NCI-H345 treated with DMSO at 0.1 percent for 48 hours (cell line): Measurements from ENCODE around the gene CTAGE9.
A peak's percentile ranks its signal among the peaks of the same experiment; 100 is the strongest.
"Not testable (repeated sequence)": the region's sequence is repeated elsewhere in the genome, so short reads cannot be mapped to it uniquely, and the experiment has no call there.

Experiments used
- DNase-seq: peaks from one replicate; lab custom pipeline; 2025; ENCODE audit not compliant: unreplicated experiment; lab: John Stamatoyannopoulos, UW

Gene CTAGE9

DNA sequence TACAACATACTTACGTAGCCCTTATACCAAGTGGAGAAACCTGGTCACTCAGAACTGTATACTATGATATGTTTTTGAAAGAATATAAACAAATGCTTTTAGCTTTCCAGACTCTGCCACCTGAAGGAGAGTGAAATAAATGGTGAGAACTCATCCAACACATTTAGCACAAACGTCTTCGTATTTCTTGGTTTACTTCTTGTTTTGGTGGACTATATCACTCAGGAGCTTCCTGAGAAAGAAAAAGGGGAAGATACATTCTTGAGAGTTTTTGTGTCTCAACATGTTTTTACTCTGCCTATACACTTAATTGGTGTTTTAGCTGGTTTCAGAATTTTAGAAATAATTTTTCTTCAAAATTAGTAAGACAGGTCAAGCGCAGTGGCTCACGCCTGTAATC lies 19.4 kb upstream of the CTAGE9 start:
- DNase-seq, result no peak

DNA sequence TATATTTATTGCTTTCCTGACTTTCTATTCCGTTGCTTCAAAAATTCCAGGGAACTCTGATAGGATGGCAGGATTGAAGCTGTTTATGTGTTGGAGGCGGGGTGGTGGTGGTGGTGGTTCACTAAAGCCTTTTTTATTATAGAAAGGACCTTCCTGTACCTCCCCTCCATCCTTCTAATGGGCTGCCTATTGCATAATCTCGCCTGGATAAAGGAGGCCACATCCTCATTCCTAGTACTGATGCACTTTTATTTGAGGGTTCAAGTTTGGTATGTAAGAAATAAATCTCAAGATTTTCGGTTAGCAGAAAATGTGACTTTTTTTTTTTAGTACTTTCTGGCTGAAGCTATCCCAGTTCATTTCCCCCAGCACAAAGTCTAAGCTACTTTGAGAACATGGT lies 18.7 kb upstream of the CTAGE9 start:
- no peak for DNase-seq

DNA sequence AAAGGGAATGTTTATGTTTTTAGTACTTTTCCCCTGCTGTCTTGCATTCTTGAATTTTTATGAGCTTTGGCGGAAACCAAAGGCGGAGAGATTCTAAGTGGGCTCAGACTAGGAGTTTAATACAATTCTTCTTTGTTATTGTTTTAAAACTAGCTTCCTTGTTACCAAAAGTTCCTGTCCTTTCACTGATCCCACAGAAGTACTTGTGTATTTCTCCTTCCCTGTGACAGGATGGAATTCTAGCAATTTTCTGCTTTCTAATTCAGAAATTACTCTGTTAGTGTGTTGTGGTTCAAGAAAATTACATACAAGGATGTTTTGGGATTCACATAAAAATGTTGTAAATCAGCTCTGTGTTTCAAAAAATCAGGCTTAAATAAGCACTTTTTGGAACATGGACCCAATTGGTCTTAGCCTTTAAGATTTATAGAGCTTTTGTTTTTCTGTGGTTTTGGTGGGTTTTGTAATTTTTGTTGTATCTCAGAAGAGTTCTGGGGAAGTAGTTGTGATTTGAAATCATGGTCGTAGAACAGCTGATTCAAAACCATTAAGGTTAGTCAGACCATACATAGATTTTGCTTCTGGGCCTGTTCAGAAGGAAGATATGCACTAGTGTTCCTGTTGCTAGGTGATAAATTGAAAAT lies 17.6 kb upstream of the CTAGE9 start:
- DNase-seq, result no peak

DNA sequence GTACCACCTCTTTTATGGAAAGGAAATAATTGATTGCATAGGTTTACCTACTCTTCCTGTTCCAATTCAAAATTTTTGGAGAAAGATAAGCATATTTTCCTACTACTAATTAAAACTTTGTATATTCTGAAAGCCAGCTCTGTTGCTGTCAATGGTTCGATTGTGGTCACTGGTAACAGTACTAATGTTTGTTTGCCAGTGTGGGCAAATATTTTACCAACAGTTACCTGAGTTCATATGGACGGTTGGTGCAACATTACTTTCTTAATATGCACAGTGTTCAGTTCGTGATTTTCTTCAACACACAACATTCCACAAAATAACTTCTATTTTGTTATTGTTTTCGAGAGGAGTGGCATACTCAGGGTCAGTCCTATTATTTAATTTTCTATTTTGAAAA lies 17.1 kb upstream of the CTAGE9 start:
- no peak for DNase-seq

DNA sequence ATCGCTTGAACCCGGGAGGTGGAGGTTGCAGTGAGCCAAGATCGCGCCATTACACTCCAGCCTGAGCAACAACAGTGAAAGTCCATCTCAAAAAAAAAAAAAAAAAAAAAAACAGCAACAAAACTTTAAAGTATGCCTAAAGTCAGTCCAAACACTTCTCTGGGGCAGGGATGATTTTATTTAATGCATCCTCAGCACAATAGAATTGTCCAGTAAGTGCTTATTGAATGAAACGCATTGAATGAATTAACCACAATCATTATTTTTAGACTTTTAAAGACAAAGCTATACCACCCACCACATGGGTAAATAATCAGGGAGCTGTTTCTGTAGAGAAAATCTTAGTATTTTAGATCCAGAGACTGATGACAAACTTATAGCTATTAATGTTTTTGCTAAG lies 16.6 kb upstream of the CTAGE9 start:
- no peak for DNase-seq

DNA sequence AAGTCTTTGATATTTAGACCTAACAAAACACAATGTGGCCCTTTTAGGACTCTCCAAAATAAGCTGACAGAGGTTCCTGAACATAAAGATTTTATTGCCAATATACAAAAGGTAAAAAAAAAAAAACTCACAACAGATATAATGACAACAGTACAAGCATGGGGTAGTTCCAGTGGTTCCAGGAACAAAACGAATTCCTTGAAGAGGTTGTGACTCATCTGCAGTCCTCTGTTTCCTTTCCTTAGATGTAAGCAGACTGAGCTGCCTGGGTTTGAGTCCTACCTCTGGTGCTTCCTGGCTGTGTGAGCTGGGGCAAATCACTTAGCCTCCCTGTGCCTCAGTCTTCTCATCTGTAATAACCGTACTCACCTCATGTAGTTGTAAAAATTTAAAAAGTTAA lies 13.3 kb upstream of the CTAGE9 start:
- no peak for DNase-seq

DNA sequence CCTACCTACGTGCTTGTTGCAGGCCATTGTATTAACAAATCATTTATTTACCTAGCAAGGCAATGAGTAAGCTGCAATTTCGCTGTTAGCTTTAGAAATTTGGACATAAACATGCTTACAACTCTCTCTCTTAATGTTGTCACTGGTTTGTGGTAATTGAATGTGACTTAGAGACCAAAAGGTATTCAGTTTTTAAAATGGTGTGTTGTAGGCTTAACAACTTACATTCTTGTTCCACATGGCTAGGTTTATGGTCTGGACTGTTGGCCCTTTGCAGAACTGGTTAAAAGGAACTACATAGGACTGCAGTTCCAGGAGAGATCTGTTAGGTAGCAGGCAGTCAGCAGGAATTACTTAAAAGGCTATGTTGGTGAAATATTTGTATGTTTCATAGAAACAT lies 10.3 kb upstream of the CTAGE9 start:
- DNase-seq, result no peak

DNA sequence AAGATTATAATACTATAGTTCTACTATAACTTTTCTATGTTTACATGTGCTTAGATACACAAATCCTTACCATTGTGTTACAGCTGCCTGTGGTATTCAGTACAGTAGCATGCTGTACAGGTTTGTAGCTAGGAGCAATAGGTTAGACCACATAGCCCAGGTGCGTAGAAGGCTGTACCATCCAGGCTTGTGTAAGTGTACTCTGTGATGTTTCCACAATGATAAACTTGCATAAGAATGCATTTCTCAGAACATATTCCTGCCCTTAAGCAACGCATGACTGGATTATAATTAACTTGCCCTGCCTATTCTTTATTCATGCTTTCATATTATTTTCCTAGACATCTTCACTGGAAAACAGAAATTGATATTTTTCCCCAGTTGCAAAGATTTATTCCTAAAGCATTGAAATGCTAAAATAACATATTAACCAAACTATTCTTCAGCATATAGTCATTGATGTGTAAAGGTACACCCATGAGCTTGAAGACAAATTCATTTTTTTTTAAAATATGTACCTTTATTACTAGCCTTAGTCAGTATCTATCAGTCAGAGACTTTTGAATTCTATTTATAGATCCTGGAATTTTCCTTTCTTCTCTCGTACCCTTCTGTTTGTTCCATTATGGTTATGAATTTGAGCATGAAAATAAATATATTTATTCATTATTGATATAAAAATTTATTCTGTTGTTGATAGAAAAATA lies 7.2 kb upstream of the CTAGE9 start:
- no peak for DNase-seq

DNA sequence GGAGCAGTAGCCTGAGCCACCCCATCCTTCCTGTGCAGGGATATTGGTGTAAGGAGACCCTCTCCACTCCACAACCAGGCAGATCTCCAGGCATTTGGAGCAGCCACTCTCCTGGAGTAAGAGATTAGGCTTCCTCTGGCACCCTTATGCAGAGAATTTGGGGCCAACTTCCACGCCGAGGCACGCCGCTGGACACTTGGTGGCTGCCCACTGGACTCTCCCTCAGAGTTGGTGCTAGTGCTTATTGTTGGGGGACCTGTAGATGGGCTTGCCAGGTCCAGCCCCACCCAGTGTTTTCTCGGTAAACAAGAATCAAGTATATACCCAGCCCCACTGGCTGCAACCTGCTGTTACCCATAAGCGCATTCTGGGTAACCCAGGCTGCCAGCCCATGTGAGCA lies 4.8 kb upstream of the CTAGE9 start:
- DNase-seq, result not testable (repeated sequence)

DNA sequence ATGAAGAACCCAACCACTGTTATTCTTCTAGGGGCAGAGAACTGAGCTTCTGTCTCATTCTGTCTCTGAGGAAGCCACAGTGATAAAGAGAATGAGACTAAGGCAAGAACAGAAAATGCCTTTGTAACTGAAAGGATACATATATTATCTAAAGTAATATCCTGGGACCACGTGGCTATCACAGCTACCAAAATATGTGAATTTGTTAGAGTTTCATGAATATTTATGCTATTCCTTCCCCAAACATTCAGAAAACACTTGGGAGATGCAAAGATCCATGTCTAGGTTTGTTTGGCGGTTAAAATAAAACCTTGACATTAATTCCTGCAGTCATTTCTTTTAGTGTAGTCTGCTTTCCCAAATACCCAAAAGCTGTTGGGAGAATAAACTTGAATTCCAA lies 6.9 kb downstream of the CTAGE9 start:
- DNase-seq, result not testable (repeated sequence)

DNA sequence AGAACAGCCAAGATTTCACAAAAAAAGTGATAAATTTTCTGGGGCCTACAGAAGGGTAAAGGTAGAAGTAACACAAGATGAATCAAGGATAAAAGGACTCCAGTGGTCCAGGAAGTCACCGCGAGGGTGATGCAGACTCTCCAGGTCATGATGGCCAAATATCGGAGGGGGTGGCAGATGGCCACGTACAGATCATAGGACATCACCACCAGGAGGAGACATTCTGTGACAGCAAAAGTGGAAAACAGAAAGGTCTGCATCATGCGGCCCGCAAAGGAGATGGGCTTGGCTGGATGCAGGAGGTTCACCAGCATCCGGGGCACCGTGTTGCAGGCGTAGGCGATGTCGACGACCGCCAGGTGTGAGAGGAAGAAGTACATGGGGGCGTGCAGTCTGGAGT lies 10.0 kb downstream of the CTAGE9 start:
- DNase-seq, result not testable (repeated sequence)

DNA sequence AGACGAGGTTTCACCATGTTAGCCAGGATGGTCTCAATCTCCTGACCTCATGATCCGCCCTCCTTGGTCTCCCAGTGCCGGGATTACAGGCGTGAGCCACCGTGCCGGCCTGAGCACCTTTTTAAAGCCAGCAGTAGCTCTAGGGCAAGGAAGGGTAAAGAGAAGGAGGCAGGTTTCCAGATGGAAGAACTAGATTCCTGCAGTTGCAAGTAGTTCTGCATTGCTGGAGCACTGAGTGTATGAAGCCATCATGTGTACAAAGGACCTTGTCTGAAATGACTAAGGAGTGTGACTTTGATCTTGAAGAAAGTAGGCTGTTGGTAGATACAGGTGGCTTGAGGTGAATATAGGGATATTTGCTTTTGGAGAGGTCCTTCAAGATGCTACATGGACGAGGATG lies 13.9 kb downstream of the CTAGE9 start:
- DNase-seq, result no peak

DNA sequence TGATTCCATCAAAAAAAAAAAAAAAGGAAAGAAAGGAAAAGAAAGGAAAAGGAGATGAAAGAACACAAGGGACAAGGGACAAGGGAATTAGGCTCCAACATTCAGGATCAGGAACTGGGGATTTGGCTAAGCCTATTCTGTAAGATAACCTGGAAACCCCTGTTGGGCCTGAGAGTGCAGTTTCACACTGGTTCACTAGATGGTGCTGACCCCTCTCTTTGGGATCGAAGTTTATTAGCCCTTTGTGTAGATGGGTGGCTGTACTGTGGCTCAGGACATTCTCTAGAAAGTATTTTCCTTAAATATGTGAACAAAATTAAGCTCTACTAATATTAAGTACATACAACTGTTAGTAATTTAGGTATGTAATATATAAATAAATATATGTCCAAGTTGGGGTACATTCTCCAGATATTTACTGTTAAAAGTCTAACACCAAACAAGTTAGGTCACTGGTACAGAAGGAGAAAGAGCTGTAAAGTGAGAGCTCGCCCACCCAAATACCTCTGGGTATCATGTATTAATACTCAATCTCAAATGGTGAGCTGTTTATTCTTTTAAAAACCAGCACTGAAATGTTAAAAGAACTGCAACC lies 15.9 kb downstream of the CTAGE9 start:
- DNase-seq, result peak; percentile 1

DNA sequence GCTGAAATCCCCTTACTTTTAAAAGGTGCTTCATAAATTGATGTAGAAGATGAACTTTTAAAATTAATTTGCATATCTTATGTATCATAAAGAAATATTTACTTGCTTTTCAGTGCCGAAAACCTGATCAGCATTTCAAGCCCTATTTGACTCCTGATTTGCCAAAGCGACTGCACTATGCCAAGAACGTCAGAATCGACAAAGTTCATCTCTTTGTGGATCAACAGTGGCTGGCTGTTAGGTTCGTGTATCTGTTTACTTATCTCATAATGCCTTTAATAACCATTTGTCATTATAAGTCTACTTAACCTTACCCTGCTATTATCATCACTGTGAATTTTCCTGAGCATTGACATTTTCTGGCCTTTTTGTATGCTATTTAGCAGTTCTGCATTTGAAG lies 17.4 kb downstream of the CTAGE9 start:
- DNase-seq, result no peak

DNA sequence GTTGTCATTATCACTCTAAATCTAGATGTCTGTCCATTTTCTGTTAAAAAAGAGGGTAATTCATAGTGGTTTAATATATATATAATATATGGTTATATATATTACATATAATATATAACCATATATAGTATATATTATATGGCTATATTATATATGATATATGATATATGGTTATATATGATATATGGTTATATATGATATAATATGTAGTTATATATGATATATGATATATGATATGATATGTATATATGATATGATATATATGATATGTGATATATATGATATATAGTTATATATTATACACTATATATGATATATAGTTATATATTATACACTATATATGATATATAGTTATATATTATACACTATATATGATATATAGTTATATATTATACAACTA lies 18.2 kb downstream of the CTAGE9 start:
- no peak for DNase-seq

DNA sequence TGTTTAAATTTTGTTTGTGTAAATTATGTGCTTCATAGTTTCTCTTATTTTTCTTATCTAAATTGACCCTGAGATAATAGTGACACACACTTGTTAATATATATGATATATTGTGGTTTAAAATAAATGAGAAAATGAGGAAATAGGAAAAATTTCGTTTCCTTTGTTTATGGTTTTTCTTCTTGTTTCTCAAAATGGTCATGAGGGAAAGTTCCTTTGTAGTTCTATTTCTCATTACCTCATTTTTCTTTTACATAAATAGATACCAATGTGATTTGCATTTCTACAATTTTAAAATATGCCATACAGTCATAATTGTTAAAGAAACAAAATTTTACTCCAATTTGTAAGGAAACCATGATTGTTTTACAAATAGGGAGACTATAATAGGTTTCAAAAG lies 18.8 kb downstream of the CTAGE9 start:
- no peak for DNase-seq

DNA sequence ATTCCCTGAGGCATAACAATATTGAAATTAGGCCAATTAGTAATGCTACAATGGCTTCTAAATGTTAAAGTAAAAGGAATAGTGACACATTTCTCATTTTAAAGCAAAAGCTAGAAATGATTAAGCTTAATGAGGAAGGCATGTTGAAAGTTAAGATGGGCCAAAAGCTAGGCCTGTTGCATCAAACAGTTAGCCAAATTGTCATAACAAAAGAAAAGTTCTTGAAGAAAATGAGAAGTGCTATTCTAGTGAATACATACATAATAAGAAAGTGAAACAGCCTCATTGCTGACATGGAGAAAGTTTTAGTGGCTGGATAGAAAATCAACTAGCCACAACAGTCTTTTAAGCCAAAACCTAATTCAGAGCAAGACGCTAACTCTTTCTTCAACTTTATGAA lies 22.5 kb downstream of the CTAGE9 start:
- no peak for DNase-seq

DNA sequence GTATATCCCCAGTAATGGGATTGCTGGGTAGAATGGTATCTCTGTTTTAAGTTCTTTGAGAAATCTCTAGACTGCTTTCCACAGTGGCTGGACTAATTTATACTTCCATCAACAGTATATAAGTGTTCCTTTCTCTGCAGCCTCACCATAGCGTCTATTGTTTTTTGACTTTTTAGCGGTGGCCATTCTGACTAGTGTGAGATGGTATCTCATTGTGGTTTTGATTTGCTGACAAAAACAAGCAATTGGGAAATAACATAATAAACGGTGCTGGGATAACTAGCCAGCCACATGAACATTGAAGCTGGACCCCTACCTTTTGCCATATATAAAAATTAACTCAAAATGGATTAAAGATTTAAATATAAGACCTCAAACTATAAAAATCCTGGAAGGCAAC lies 23.8 kb downstream of the CTAGE9 start:
- DNase-seq, result no peak

DNA sequence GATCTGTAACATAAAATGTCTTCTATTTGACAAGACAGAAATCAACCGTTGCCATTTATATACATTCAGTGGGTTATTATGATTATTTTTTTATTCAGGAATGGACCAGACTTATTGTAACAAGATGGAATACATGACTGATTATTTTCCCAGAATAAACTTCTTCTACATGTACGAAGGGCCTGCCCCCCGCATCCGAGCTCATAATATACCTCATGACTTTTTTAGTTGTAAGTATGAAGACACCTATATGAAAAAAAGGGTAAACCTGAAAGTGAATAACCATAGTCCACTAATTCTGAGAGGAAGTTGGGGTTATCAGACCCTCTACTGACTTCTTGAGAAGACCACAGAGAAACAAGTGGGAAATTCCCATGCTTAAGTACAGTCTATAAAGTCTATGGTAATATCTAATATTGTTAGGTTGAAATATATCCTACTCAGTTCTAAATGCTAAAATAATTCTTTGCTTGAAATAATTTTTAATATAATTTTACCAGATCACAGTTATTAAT lies 25.5 kb downstream of the CTAGE9 start:
- DNase-seq, result no peak

DNA sequence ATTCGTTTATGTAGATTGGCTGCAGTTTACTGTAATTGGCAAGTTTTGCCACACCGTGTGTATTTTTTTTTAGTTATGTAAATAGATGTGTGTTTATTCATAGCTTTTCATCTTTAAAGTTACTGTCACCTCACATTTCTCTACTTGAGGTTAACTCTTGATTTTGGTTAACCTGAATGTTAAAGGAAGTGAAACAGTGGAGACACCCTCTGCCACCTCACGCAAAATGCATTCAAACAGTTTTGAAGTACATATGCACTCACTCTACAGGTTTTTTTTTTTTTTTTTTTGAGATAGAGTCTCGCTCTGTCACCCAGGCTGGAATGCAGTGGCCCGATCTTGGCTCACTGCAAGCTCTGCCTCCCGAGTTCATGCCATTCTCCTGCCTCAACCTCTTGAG lies 27.3 kb downstream of the CTAGE9 start:
- DNase-seq, result no peak

DNA sequence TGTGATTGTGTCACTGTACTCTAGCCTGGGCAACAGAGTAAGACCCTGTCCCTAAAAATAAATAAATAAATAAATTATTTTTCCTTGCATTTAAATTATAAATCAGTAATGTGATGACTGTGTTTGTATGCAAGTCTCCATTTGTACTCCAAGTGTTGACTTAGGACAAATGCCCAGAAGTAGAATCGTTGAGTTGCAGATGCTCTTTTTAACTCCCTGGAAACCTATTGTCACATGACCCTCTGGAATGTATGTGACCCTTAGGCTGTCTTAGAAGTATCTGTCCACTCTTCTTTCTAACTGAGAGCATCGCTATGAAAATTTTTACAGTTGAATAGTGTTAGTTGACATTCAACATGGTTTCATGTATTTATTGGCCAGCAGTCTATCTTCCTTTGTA lies 28.4 kb downstream of the CTAGE9 start:
- no peak for DNase-seq

DNA sequence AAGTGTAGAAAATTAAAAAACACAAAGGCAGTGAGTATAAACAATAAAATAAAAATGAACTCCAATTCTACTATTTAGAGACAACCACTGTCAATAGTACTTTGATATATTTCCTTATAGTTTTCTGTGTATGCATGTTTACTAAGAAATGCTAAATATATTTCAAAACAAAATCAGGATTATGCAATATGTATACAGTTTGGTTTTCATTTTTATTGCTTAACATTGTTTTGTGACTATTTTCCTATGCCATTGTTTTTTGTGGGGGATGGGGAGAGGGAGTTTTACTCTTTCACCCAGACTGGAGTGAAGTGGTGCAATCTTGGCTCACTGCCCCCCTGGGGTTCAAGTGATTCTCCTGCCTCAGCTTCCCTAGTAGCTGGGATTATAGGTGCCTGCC lies 29.2 kb downstream of the CTAGE9 start:
- DNase-seq, result no peak
